Astrocyte (in vitro differentiated cells and primary cell): ENCODE data around the gene VRK3. TPM values are rescaled to one million over a fixed set of nuclear protein-coding genes. Genes with fewer than 3 reads are reported as not detected.
"Not testable (repeated sequence)": the region's sequence is repeated elsewhere in the genome, so short reads cannot be mapped to it uniquely, and the experiment has no call there.

Source experiments
- DNase-seq: peaks from one replicate; pipeline ENCODE4 v3.0.0-alpha.2; 2010; ENCODE audit warnings: low read depth
- FAIRE-seq: peaks from 2 replicates; lab custom pipeline; 2011; peaks lifted over from hg19 to GRCh38; lab: Jason Lieb, UNC
- H2AFZ ChIP-seq: 2 replicates; pipeline ENCODE4 v1.6.0; 2012; ENCODE audit warnings: low read depth, low read length, inconsistent platforms
- H3K27ac ChIP-seq: 2 replicates; pipeline ENCODE4 v1.5.1; 2011; ENCODE audit warnings: low read depth, low read length, inconsistent platforms
- H3K27me3 ChIP-seq: 2 replicates; pipeline ENCODE4 v1.6.0; 2011; ENCODE audit warnings: low read length, inconsistent platforms; ENCODE audit not compliant: insufficient read depth
- H3K36me3 ChIP-seq: 2 replicates; pipeline ENCODE4 v1.5.1; 2011; ENCODE audit warnings: low read length, inconsistent platforms; ENCODE audit not compliant: insufficient read depth
- H3K4me1 ChIP-seq: 2 replicates; pipeline ENCODE4 v1.5.1; 2011; ENCODE audit warnings: low read length, inconsistent platforms; ENCODE audit not compliant: insufficient read depth
- H3K4me2 ChIP-seq: 2 replicates; pipeline ENCODE4 v1.6.0; 2012; ENCODE audit warnings: low read length, inconsistent platforms
- H3K4me3 ChIP-seq: 2 replicates; pipeline ENCODE4 v1.5.1; 2011; ENCODE audit warnings: low read depth, mild to moderate bottlenecking, low read length, inconsistent platforms; ENCODE audit not compliant: insufficient read depth
- H3K79me2 ChIP-seq: 2 replicates; pipeline ENCODE4 v1.6.0; 2012; ENCODE audit warnings: mild to moderate bottlenecking, low read length, inconsistent platforms; ENCODE audit not compliant: insufficient read depth
- H3K9ac ChIP-seq: 2 replicates; pipeline ENCODE4 v1.6.0; 2012; ENCODE audit warnings: mild to moderate bottlenecking, low read length, inconsistent platforms
- H3K9me3 ChIP-seq: 2 replicates; pipeline ENCODE4 v1.5.1; 2012; ENCODE audit warnings: low read depth, mild to moderate bottlenecking, low read length, inconsistent platforms; ENCODE audit not compliant: insufficient read depth
- H4K20me1 ChIP-seq: 2 replicates; pipeline ENCODE4 v1.6.0; 2012; ENCODE audit warnings: low read length, inconsistent platforms; ENCODE audit not compliant: insufficient read depth
- H3K27ac Mint-ChIP-seq: one replicate; pipeline ENCODE4 v1.8.0; 2021; ENCODE audit warnings: mild to moderate bottlenecking, mixed read lengths; ENCODE audit not compliant: unreplicated experiment
- H3K27me3 Mint-ChIP-seq: one replicate; pipeline ENCODE4 v1.8.0; 2021; ENCODE audit warnings: low read depth, mixed read lengths; ENCODE audit not compliant: unreplicated experiment
- H3K36me3 Mint-ChIP-seq: one replicate; pipeline ENCODE4 v1.8.0; 2021; ENCODE audit warnings: low read depth, mixed read lengths; ENCODE audit not compliant: unreplicated experiment
- H3K4me1 Mint-ChIP-seq: one replicate; pipeline ENCODE4 v1.8.0; 2021; ENCODE audit warnings: low read depth, mixed read lengths; ENCODE audit not compliant: unreplicated experiment
- H3K4me3 Mint-ChIP-seq: one replicate; pipeline ENCODE4 v1.8.0; 2021; ENCODE audit warnings: mild to moderate bottlenecking, moderate library complexity, mixed read lengths; ENCODE audit not compliant: unreplicated experiment
- H3K9me3 Mint-ChIP-seq: one replicate; pipeline ENCODE4 v1.8.0; 2021; ENCODE audit warnings: mild to moderate bottlenecking, mixed read lengths; ENCODE audit not compliant: unreplicated experiment
- CTCF ChIP-seq: IDR thresholded peaks from 2 replicates; pipeline ENCODE4 v1.5.1; 2011; ENCODE audit warnings: low read depth, mild to moderate bottlenecking, inconsistent platforms, low read length, moderate library complexity; ENCODE audit not compliant: insufficient read depth
- EZH2 ChIP-seq: IDR thresholded peaks from 2 replicates; pipeline ENCODE4 v1.6.1; 2012; ENCODE audit warnings: mild to moderate bottlenecking, low read length, inconsistent platforms; ENCODE audit not compliant: insufficient read depth
- total RNA-seq: library from RNA; stranded (reverse); gene quantifications from 2 replicates; pipeline ENCODE4 v1.2.1, GENCODE V29; 2021

VRK3 gene
- total RNA-seq, 1 donor from 2014 or later: 33.0 TPM

- Mint-ChIP-seq H3K4me3 (no peak overlapping the region), H3K27me3 (peaks cover 20% of the 10 kb centered on the region), H3K9me3 (peaks cover 9% of the 10 kb centered on the region), H3K4me1 (no peaks in the 10 kb centered on the region), H3K27ac (no peak overlapping the region), H3K36me3 (no peaks in the 10 kb centered on the region)
- no peak overlapping the region for H3K4me2 ChIP-seq
- H3K27ac ChIP-seq: no peak overlapping the region
- H3K36me3 ChIP-seq: no peaks in the 10 kb centered on the region
- FAIRE-seq (no peak), DNase-seq (no peak)
- no peaks in the 10 kb centered on the region for H3K79me2 ChIP-seq
- no peaks in the 10 kb centered on the region for H3K4me1 ChIP-seq
- H3K9ac ChIP-seq: no peak overlapping the region
- no peaks in the 10 kb centered on the region for H4K20me1 ChIP-seq
- peaks cover 3% of the 10 kb centered on the region for H3K27me3 ChIP-seq
- no peak for TF ChIP-seq CTCF
- TF ChIP-seq EZH2: no peak
- no peak overlapping the region for H2AFZ ChIP-seq
- H3K9me3 ChIP-seq: no peaks in the 10 kb centered on the region
- no peak overlapping the region for H3K4me3 ChIP-seq
Observed at GRCh38 chr19:49950590-49950948, 74.6 kb downstream of the VRK3 start.

GRCh38 chr19:49949742-49950589 lies 75.2 kb downstream of the VRK3 start:
- Mint-ChIP-seq H3K9me3 (peaks cover 9% of the 10 kb centered on the region), H3K27ac (peak overlapping the region; percentile 34), H3K36me3 (no peaks in the 10 kb centered on the region), H3K27me3 (peaks cover 20% of the 10 kb centered on the region), H3K4me1 (no peaks in the 10 kb centered on the region), H3K4me3 (no peak overlapping the region)
- H3K9ac ChIP-seq: no peak overlapping the region
- H3K4me1 ChIP-seq: no peaks in the 10 kb centered on the region
- H4K20me1 ChIP-seq: no peaks in the 10 kb centered on the region
- DNase-seq (no peak), FAIRE-seq (no peak)
- no peaks in the 10 kb centered on the region for H3K36me3 ChIP-seq
- TF ChIP-seq CTCF: no peak
- TF ChIP-seq EZH2: no peak
- no peak overlapping the region for H2AFZ ChIP-seq
- H3K27me3 ChIP-seq: peaks cover 3% of the 10 kb centered on the region
- H3K9me3 ChIP-seq: no peaks in the 10 kb centered on the region
- no peak overlapping the region for H3K27ac ChIP-seq
- H3K4me3 ChIP-seq: no peak overlapping the region
- no peaks in the 10 kb centered on the region for H3K79me2 ChIP-seq
- H3K4me2 ChIP-seq: no peak overlapping the region

- Histone ChIP-seq H4K20me1 (no peaks in the 10 kb centered on the region), H3K4me2 (no peak overlapping the region), H3K79me2 (no peaks in the 10 kb centered on the region), H3K36me3 (no peaks in the 10 kb centered on the region), H3K27ac (no peak overlapping the region), H3K9ac (no peak overlapping the region), H2AFZ (no peak overlapping the region), H3K9me3 (no peaks in the 10 kb centered on the region), H3K4me1 (no peaks in the 10 kb centered on the region), H3K27me3 (no peaks in the 10 kb centered on the region), H3K4me3 (no peak overlapping the region)
- H3K27me3 Mint-ChIP-seq: peaks cover 20% of the 10 kb centered on the region
- DNase-seq (no peak), FAIRE-seq (no peak)
- no peak for TF ChIP-seq EZH2
- TF ChIP-seq CTCF: no peak
- H3K4me3 Mint-ChIP-seq: no peak overlapping the region
- no peaks in the 10 kb centered on the region for H3K4me1 Mint-ChIP-seq
- H3K9me3 Mint-ChIP-seq: peaks cover 6% of the 10 kb centered on the region
- no peak overlapping the region for H3K27ac Mint-ChIP-seq
- no peaks in the 10 kb centered on the region for H3K36me3 Mint-ChIP-seq
Observed at GRCh38 chr19:49946415-49946814, 78.8 kb downstream of the VRK3 start.

GRCh38 chr19:49944567-49944966 lies 80.6 kb downstream of the VRK3 start:
- not testable (repeated sequence) for H3K36me3 ChIP-seq, H3K4me1 ChIP-seq, H3K4me3 Mint-ChIP-seq, H3K9ac ChIP-seq, H4K20me1 ChIP-seq, H3K4me1 Mint-ChIP-seq, FAIRE-seq, H3K27me3 ChIP-seq, H2AFZ ChIP-seq, DNase-seq, H3K4me2 ChIP-seq, H3K27ac Mint-ChIP-seq, H3K9me3 ChIP-seq, H3K9me3 Mint-ChIP-seq, H3K27ac ChIP-seq, H3K4me3 ChIP-seq, H3K79me2 ChIP-seq, H3K36me3 Mint-ChIP-seq
- H3K27me3 Mint-ChIP-seq: peaks cover 15% of the 10 kb centered on the region
